A673 (cell line): ENCODE measurements around the gene ADORA2B. TPM values are rescaled to one million over a fixed set of nuclear protein-coding genes. Genes with fewer than 3 reads are reported as not detected.

Source experiments
- BruUV-seq: library from RNA; stranded (reverse); fragments of 400-500 nt; replicated peaks from 2 replicates; lab custom pipeline; 2021; lab: Mats Ljungman, UMichigan
- CTCF ChIA-PET: fragments of 300-600 bp; sonication (Branson Sonifier 250); formaldehyde crosslinking; loops from one replicate; lab custom pipeline; 2022; ENCODE audit warnings: antibody characterized with exemption; lab: Charles Lee
- POLR2A ChIA-PET: fragments of 300-600 bp; sonication (Branson Sonifier 250); formaldehyde crosslinking; loops from one replicate; lab custom pipeline; 2022; ENCODE audit warnings: antibody characterized with exemption; ENCODE audit not compliant: low non-redundant PET; lab: Charles Lee
- DNase-seq: peaks from one replicate; pipeline ENCODE4 v3.0.0-alpha.2; 2015; ENCODE audit warnings: low spot score
- H3K27ac ChIP-seq: fragments of 200-600 bp; sonication (generic); 2 replicates; pipeline ENCODE4 v1.5.1; 2016; ENCODE audit warnings: mixed run types, low read depth, mild to moderate bottlenecking, mixed read lengths, antibody characterized with exemption, low read length; ENCODE audit not compliant: poor library complexity, severe bottlenecking
- H3K27me3 ChIP-seq: fragments of 200-600 bp; sonication (generic); replicated peaks from 2 replicates; pipeline ENCODE4 v1.6.1; 2017; ENCODE audit warnings: mixed run types, low read depth, mild to moderate bottlenecking, mixed read lengths, antibody characterized with exemption, low read length; ENCODE audit not compliant: insufficient read depth, poor library complexity
- H3K36me3 ChIP-seq: fragments of 200-600 bp; sonication (generic); 2 replicates; pipeline ENCODE4 v1.6.1; 2016; ENCODE audit warnings: mixed run types, mild to moderate bottlenecking, mixed read lengths, antibody characterized with exemption, low read length; ENCODE audit not compliant: insufficient read depth, poor library complexity, severe bottlenecking
- H3K4me1 ChIP-seq: fragments of 200-600 bp; sonication (generic); 2 replicates; pipeline ENCODE4 v1.6.1; 2017; ENCODE audit warnings: mixed run types, mild to moderate bottlenecking, mixed read lengths, antibody characterized with exemption, low read length; ENCODE audit not compliant: insufficient read depth, poor library complexity, severe bottlenecking
- H3K4me3 ChIP-seq: fragments of 200-600 bp; sonication (generic); 2 replicates; pipeline ENCODE4 v1.5.1; 2016; ENCODE audit warnings: low read depth, mixed run types, mild to moderate bottlenecking, mixed read lengths, low read length; ENCODE audit not compliant: poor library complexity, severe bottlenecking
- H3K9me3 ChIP-seq: fragments of 200-600 bp; sonication (generic); 2 replicates; pipeline ENCODE4 v1.6.1; 2016; ENCODE audit warnings: mixed run types, low read depth, mild to moderate bottlenecking, mixed read lengths, antibody characterized with exemption, low read length; ENCODE audit not compliant: poor library complexity, severe bottlenecking
- CTCF ChIP-seq: fragments of 300-800, 200-600 bp; sonication (generic); conservative IDR thresholded peaks from 2 replicates; pipeline ENCODE4 v1.5.1; 2017; ENCODE audit warnings: low read depth, mild to moderate bottlenecking, antibody characterized with exemption, low read length, moderate library complexity, mixed read lengths
- EZH2 ChIP-seq: fragments of 200-600 bp; sonication (generic); IDR thresholded peaks from 2 replicates; pipeline ENCODE4 v1.6.1; 2017; ENCODE audit warnings: borderline replicate concordance, low read depth, mild to moderate bottlenecking, mixed read lengths, antibody characterized with exemption, low read length; ENCODE audit not compliant: poor library complexity, severe bottlenecking
- intact Hi-C: fragments of 100-400 bp; cut with micrococcal nuclease; formaldehyde crosslinking; loops from one replicate; pipeline ENCODE4 v1.10.0; 2022; ENCODE audit not compliant: unreplicated experiment
- total RNA-seq: library from RNA; stranded (reverse); gene quantifications from 2 replicates; pipeline ENCODE4 v1.2.3, GENCODE V29; 2021

ADORA2B gene
- total RNA-seq, 1 experiment from 2014 or later = 3.9 TPM

GRCh38 chr17:15917021-15917437 is 27.9 kb upstream of the ADORA2B start:
- Histone ChIP-seq H3K4me1 (no peaks in the 10 kb centered on the region), H3K36me3 (no peaks in the 10 kb centered on the region), H3K4me3 (no peak overlapping the region), H3K9me3 (no peaks in the 10 kb centered on the region), H3K27me3 (no peaks in the 10 kb centered on the region), H3K27ac (no peak overlapping the region)
- BruUV-seq = no TSS peak
- TF ChIP-seq EZH2 (no peak), CTCF (no peak)
- POLR2A ChIA-PET = no interaction called here
- CTCF ChIA-PET = no interaction called here
- DNase-seq = no peak
- intact Hi-C loops = no loop called here

DNA sequence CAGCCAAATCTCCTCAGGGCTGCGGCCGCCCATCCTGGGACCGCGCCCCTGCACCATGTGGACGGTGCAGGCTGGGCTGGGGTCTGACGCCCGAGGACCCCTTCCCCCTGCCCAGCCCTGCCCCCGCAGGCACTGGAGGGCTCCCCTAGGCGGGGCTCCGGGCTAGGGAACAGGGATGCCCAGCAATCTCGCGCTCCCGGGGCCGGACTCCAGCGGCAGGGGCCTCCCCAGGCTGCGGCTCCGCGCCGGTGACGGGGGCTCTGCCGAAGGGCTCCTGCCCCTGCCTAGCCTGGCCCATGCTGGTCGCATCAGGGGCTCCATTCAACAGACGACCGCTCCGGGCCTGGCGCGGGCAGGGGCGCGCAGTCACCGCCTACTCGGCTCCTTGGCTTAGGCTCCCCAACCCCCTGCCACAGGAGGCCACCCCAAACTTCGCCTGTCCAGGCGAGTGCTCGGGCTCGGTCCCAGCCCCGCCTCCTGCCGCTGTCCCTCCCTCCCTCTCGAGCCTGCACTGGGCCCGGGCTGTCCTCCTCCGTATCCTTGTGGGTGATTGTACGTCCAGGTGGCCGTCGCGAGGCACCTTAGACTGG is 27.4 kb upstream of the ADORA2B start:
- no peaks in the 10 kb centered on the region for H3K27me3 ChIP-seq
- H3K9me3 ChIP-seq = no peaks in the 10 kb centered on the region
- H3K4me1 ChIP-seq = no peaks in the 10 kb centered on the region
- TF ChIP-seq CTCF = no peak
- no peak overlapping the region for H3K27ac ChIP-seq
- DNase-seq = no peak
- H3K36me3 ChIP-seq = no peaks in the 10 kb centered on the region
- no TSS peak for BruUV-seq
- intact Hi-C loops = no loop called here
- ChIA-PET CTCF (no interaction called here), POLR2A (no interaction called here)
- no peak overlapping the region for H3K4me3 ChIP-seq

DNA sequence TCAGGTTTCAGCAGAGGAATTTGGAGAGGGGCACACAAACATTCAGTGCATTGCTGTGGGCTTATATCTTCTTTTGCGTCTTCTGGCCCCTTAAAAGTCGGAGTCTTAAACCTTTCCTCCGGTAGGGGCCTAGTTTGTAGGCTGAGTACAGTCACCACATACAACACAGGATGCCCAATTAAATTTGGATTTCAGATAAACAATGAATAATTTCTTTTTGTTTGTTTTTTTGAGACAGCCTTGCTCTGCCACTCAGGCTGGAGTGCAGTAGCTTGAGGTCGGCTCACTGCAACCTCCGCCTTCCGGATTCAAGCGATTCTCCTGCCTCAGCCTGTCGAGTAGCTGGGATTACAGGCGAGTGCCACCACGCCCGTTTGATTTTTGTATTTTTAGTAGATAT is 26.7 kb upstream of the ADORA2B start:
- Histone ChIP-seq H3K4me3 (no peak overlapping the region), H3K27ac (no peak overlapping the region), H3K36me3 (no peaks in the 10 kb centered on the region), H3K9me3 (no peaks in the 10 kb centered on the region), H3K4me1 (no peaks in the 10 kb centered on the region), H3K27me3 (no peaks in the 10 kb centered on the region)
- no peak for DNase-seq
- intact Hi-C loops = no loop called here
- CTCF ChIA-PET = no interaction called here
- POLR2A ChIA-PET = no interaction called here
- no TSS peak for BruUV-seq
- no peak for TF ChIP-seq EZH2
- TF ChIP-seq CTCF = no peak
